A549 (cell line): ENCODE data around the gene PLEKHF1. TPM values are rescaled to one million over a fixed set of nuclear protein-coding genes. Genes with fewer than 3 reads are reported as not detected.

ENCODE experiments used
- ATAC-seq, 2 experiments: fragments of 200-7000 bp in 1 of 2; fragments of >200 bp in 1 of 2; cut with Nextera tagmentation in 1 of 2; cut with Tn5 transposase in 1 of 2; 3 replicates each; pipeline versions ENCODE4 v1.8.0 to v1.9.1; 2018 to 2020; ENCODE audit warnings: mild to moderate bottlenecking in 1 of 2, moderate library complexity in 1 of 2
- CTCF ChIA-PET: fragments of 300-600 bp; sonication (Branson Sonifier 250); formaldehyde crosslinking; extraction: SDS; loops from one replicate; lab custom pipeline; 2021; ENCODE audit warnings: antibody characterized with exemption, inconsistent platforms; lab: Yijun Ruan, JAX
- POLR2A ChIA-PET: fragments of 350-600 bp; formaldehyde crosslinking; extraction: SDS; loops from one replicate; lab custom pipeline; 2021; ENCODE audit warnings: antibody characterized with exemption, inconsistent platforms; lab: Yijun Ruan, JAX
- DNase-seq, 2 experiments: peaks; one replicate each; pipeline versions ENCODE4 v3.0.0 to v3.0.0-alpha.2; 2011 to 2016; ENCODE audit warnings: low read depth in 1 of 2, low spot score in 1 of 2
- FAIRE-seq: peaks from 2 replicates; lab custom pipeline; 2011; peaks lifted over from hg19 to GRCh38; lab: Jason Lieb, UNC
- H3K27ac ChIP-seq, 2 experiments: fragments of >200 bp; sonication (Bioruptor Twin); formaldehyde crosslinking; 3 replicates each; pipeline ENCODE4 v1.5.1; 2016 to 2017
- H3K4me1 ChIP-seq: fragments of >200 bp; sonication (Bioruptor Twin); formaldehyde crosslinking; 3 replicates; pipeline ENCODE4 v1.6.1; 2016
- H3K4me2 ChIP-seq: fragments of >200 bp; sonication (Bioruptor Twin); formaldehyde crosslinking; 3 replicates; pipeline ENCODE4 v1.6.1; 2016
- H3K4me3 ChIP-seq: fragments of >200 bp; sonication (Bioruptor Twin); formaldehyde crosslinking; 3 replicates; pipeline ENCODE4 v1.5.1; 2016
- H3K9me3 ChIP-seq: fragments of >200 bp; sonication (Bioruptor Twin); formaldehyde crosslinking; 3 replicates; pipeline ENCODE4 v1.6.1; 2016
- ATOH8 ChIP-seq: fragments of 250-450 bp; sonication (Bioruptor Pico); IDR thresholded peaks from 2 replicates; pipeline ENCODE4 v1.5.0; 2020; ENCODE audit warnings: low read depth, mild to moderate bottlenecking, moderate library complexity
- CBX2 ChIP-seq: fragments of 200-600 bp; sonication (generic); IDR thresholded peaks from 2 replicates; pipeline ENCODE4 v1.6.1; 2016; ENCODE audit warnings: low read depth, mild to moderate bottlenecking, borderline replicate concordance
- CHD4 ChIP-seq: fragments of 200-600 bp; sonication (generic); IDR thresholded peaks from 2 replicates; pipeline ENCODE4 v1.6.1; 2016; ENCODE audit warnings: antibody characterized with exemption, mild to moderate bottlenecking, borderline replicate concordance
- CTCF ChIP-seq: fragments of >200 bp; sonication (Bioruptor Twin); formaldehyde crosslinking; IDR thresholded peaks from 3 replicates; pipeline ENCODE4 v1.5.1; 2016
- EHF ChIP-seq: fragments of 250-450 bp; sonication (Bioruptor Pico); IDR thresholded peaks from 2 replicates; pipeline ENCODE4 v1.5.0; 2020; ENCODE audit warnings: mild to moderate bottlenecking
- EP300 ChIP-seq, 2 experiments: fragments of >200 bp; sonication (Bioruptor Twin); formaldehyde crosslinking; IDR thresholded peaks; 2 replicates in 1 of 2; 3 replicates in 1 of 2; pipeline ENCODE4 v1.6.1; 2016 to 2017
- FOSL2 ChIP-seq, 2 experiments: fragments of 450-650 bp in 1 of 2; fragments of >200 bp in 1 of 2; sonication (Bioruptor Twin) in 1 of 2; formaldehyde crosslinking; IDR thresholded peaks; 2 replicates each; pipeline versions ENCODE4 v1.5.0 to v1.6.1; 2016 to 2020; ENCODE audit warnings: mild to moderate bottlenecking in 1 of 2, moderate library complexity in 1 of 2
- FOXS1 ChIP-seq: fragments of 250-450 bp; sonication (Bioruptor Pico); IDR thresholded peaks from 2 replicates; pipeline ENCODE4 v1.5.0; 2020; ENCODE audit warnings: mild to moderate bottlenecking, moderate library complexity
- HES2 ChIP-seq: fragments of >200 bp; sonication (Bioruptor Twin); formaldehyde crosslinking; IDR thresholded peaks from 2 replicates; pipeline ENCODE4 v1.6.1; 2016
- HEYL ChIP-seq: fragments of 250-450 bp; sonication (Bioruptor Pico); IDR thresholded peaks from 2 replicates; pipeline ENCODE4 v1.8.0; 2021; ENCODE audit warnings: mild to moderate bottlenecking, moderate library complexity
- HMGXB4 ChIP-seq: fragments of 250-450 bp; sonication (Bioruptor Pico); IDR thresholded peaks from 2 replicates; pipeline ENCODE4 v1.5.0; 2021; ENCODE audit warnings: mild to moderate bottlenecking, moderate library complexity, borderline replicate concordance
- HOXB13 ChIP-seq: fragments of 250-450 bp; sonication (Bioruptor Pico); IDR thresholded peaks from 2 replicates; pipeline ENCODE4 v1.5.0; 2020; ENCODE audit warnings: low read depth, mild to moderate bottlenecking, moderate library complexity
- HOXB5 ChIP-seq: fragments of 250-450 bp; sonication (Bioruptor Pico); IDR thresholded peaks from 2 replicates; pipeline ENCODE4 v1.5.0; 2020; ENCODE audit warnings: mild to moderate bottlenecking, moderate library complexity
- KDM1A ChIP-seq: fragments of 200-600 bp; sonication (generic); IDR thresholded peaks from 2 replicates; pipeline ENCODE4 v1.6.1; 2016; ENCODE audit warnings: low read depth, mild to moderate bottlenecking
- MAFK ChIP-seq: fragments of 450-650 bp; IDR thresholded peaks from 2 replicates; pipeline ENCODE4 v1.6.1; 2014; ENCODE audit not compliant: partially characterized antibody
- MAX ChIP-seq: IDR thresholded peaks from 2 replicates; pipeline ENCODE4 v1.6.1; 2012
- MAZ ChIP-seq: fragments of 150-350 bp; IDR thresholded peaks from 2 replicates; pipeline ENCODE4 v1.6.1; 2014; ENCODE audit warnings: antibody characterized with exemption, low read depth, low read length, borderline replicate concordance
- MYC ChIP-seq: IDR thresholded peaks from 2 replicates; pipeline ENCODE4 v1.6.1; 2012; ENCODE audit warnings: mild to moderate bottlenecking, inconsistent platforms, low read length, improper control_type of control experiment, borderline replicate concordance
- NFE2L2 ChIP-seq: fragments of 150-350 bp; conservative IDR thresholded peaks from 2 replicates; pipeline ENCODE4 v1.6.1; 2014; ENCODE audit warnings: low read length
- POLR2AphosphoS2 ChIP-seq: conservative IDR thresholded peaks from 2 replicates; pipeline ENCODE4 v1.6.1; 2012; ENCODE audit warnings: low read length, improper control_type of control experiment, inconsistent platforms
- RAD21 ChIP-seq, 2 experiments: fragments of >200 bp in 1 of 2; sonication (Bioruptor Twin) in 1 of 2; formaldehyde crosslinking in 1 of 2; IDR thresholded peaks in 1 of 2; conservative IDR thresholded peaks in 1 of 2; 2 replicates in 1 of 2; 3 replicates in 1 of 2; pipeline ENCODE4 v1.6.1; 2012 to 2018; ENCODE audit warnings: inconsistent platforms in 1 of 2
- REST ChIP-seq: fragments of 200-600 bp; sonication (generic); IDR thresholded peaks from 2 replicates; pipeline ENCODE4 v1.6.1; 2016; ENCODE audit warnings: antibody characterized with exemption, mild to moderate bottlenecking, moderate library complexity
- SMC3 ChIP-seq: fragments of >200 bp; sonication (Bioruptor Twin); formaldehyde crosslinking; IDR thresholded peaks from 3 replicates; pipeline ENCODE4 v1.6.1; 2018; ENCODE audit warnings: inconsistent platforms
- TFCP2L1 ChIP-seq: fragments of 250-450 bp; sonication (Bioruptor Pico); IDR thresholded peaks from 2 replicates; pipeline ENCODE4 v1.5.0; 2021; ENCODE audit warnings: mild to moderate bottlenecking
- TP53 ChIP-seq: fragments of 250-450 bp; sonication (Bioruptor Pico); IDR thresholded peaks from 2 replicates; pipeline ENCODE4 v1.5.0; 2021; ENCODE audit warnings: mild to moderate bottlenecking, moderate library complexity
- USF2 ChIP-seq: fragments of 450-650 bp; IDR thresholded peaks from 2 replicates; pipeline ENCODE4 v1.6.1; 2014; ENCODE audit warnings: antibody characterized with exemption
- WGBS: methylation state at CpG from one replicate; pipeline ENCODE4 v1.1.6; 2017; ENCODE audit errors: missing lambda C conversion rate; 5-methylcytosine and 5-hydroxymethylcytosine counted together
- polyA plus RNA-seq, 4 experiments: library from polyadenylated mRNA; depleted of rRNA in 3 of 4; stranded (reverse); fragments of >200 nt; fragmentation: RNase III in 1 of 4; extraction: RNeasy Plus Mini Kit Qiagen cat#74134 plus additional on column Dnase treatment in 1 of 4; gene quantifications; 2 replicates in 3 of 4; 3 replicates in 1 of 4; pipeline ENCODE4 v1.2.3, GENCODE V29; 2011 to 2017

Gene PLEKHF1
- polyA plus RNA-seq, 2 of the 4 experiments (the other 2 are of a cell fraction), result 2.1 to 4.1 TPM

- Histone ChIP-seq H3K4me3 (no peak overlapping the region), H3K4me2 (no peak overlapping the region), H3K4me1 (no peaks in the 10 kb centered on the region), H3K27ac (no peak overlapping the region)
- ATAC-seq, result no peak
- POLR2A ChIA-PET, result no interaction called here
- no peak for DNase-seq
- 26% methylated on average over 4 of the region's 6 CpGs for WGBS
- CTCF ChIA-PET, result interaction anchor here (0.8 to 6.6 kb wide), 7 partner anchors 10 to 178 kb away, joined by 3 to 147 read pairs (median 15); partner anchors contain the start of gene C19orf12
- no peak for TF ChIP-seq MAFK
- TF ChIP-seq SMC3, result no peak
- no peak for TF ChIP-seq HOXB13 (CRISPR knock-in tag)
- no peak for TF ChIP-seq KDM1A
- no peak for TF ChIP-seq RAD21 (conservative IDR thresholded peaks at IDR 0.05 in 1 of 2, IDR thresholded peaks at IDR 0.05 in 1 of 2)
- TF ChIP-seq EHF, result no peak
- no peak for TF ChIP-seq HEYL (CRISPR knock-in tag)
- no peak for TF ChIP-seq MAZ
- TF ChIP-seq CTCF, result no peak
- no peak for TF ChIP-seq NFE2L2
- no peak for TF ChIP-seq POLR2AphosphoS2
- TF ChIP-seq FOXS1 (CRISPR knock-in tag), result no peak
- no peak for TF ChIP-seq EP300 (IDR thresholded peaks at IDR 0.05)
- TF ChIP-seq HES2, result no peak
- TF ChIP-seq MAX, result no peak
- no peak for TF ChIP-seq TP53 (CRISPR knock-in tag)
- no peak for TF ChIP-seq ATOH8 (CRISPR knock-in tag)
- TF ChIP-seq, all 56 proteins: peak for 0
- peaks cover 6% of the 10 kb centered on the region for H3K9me3 ChIP-seq
- no peak for FAIRE-seq
These were observed 30.7 kb downstream of the PLEKHF1 start for GRCh38 chr19:29695765-29696564.

GRCh38 chr19:29696565-29696846 lies 31.2 kb downstream of the PLEKHF1 start:
- H3K9me3 ChIP-seq, result peaks cover 6% of the 10 kb centered on the region
- ChIA-PET POLR2A (no interaction called here), CTCF (no interaction called here)
- DNase-seq, result no peak
- no CpG with 5 or more reads among the region's 2 CpGs for WGBS
- no peak overlapping the region for H3K27ac ChIP-seq
- ATAC-seq, result no peak
- H3K4me1 ChIP-seq, result no peaks in the 10 kb centered on the region
- H3K4me3 ChIP-seq, result no peak overlapping the region
- no peak for FAIRE-seq
- no peak overlapping the region for H3K4me2 ChIP-seq
- TF ChIP-seq CHD4, result no peak
- no peak for TF ChIP-seq FOSL2 (IDR thresholded peaks at IDR 0.05)
- TF ChIP-seq FOSL2 (CRISPR knock-in tag; IDR thresholded peaks at IDR 0.05), result no peak
- TF ChIP-seq CBX2, result no peak
- no peak for TF ChIP-seq ATOH8 (CRISPR knock-in tag)
- TF ChIP-seq POLR2AphosphoS2, result no peak
- TF ChIP-seq REST, result no peak
- no peak for TF ChIP-seq TP53 (CRISPR knock-in tag)
- no peak for TF ChIP-seq USF2
- TF ChIP-seq HMGXB4 (CRISPR knock-in tag), result no peak
- no peak for TF ChIP-seq MYC
- no peak for TF ChIP-seq HOXB5
- no peak for TF ChIP-seq TFCP2L1
